Hepatocyte (in vitro differentiated cells): ENCODE results near the gene KCNQ2. TPM values are rescaled to one million over a fixed set of nuclear protein-coding genes. Genes with fewer than 3 reads are reported as not detected.

Source experiments
- DNase-seq: peaks from one replicate; pipeline ENCODE4 v3.0.0-alpha.2; 2016; ENCODE audit warnings: low spot score
- H2AFZ ChIP-seq: fragments of 200-600 bp; sonication (generic); 2 replicates; pipeline ENCODE4 v1.6.0; 2016; ENCODE audit warnings: antibody characterized with exemption, mild to moderate bottlenecking
- H3K27ac ChIP-seq: fragments of 200-600 bp; sonication (generic); 2 replicates; pipeline ENCODE4 v1.5.1; 2016; ENCODE audit warnings: mild to moderate bottlenecking
- H3K27me3 ChIP-seq: fragments of 200-600 bp; sonication (generic); 2 replicates; pipeline ENCODE4 v1.6.1; 2016
- H3K36me3 ChIP-seq: fragments of 200-600 bp; sonication (generic); replicated peaks from 2 replicates; pipeline ENCODE4 v1.5.1; 2016; ENCODE audit warnings: low read depth; ENCODE audit not compliant: insufficient read depth
- H3K4me1 ChIP-seq: fragments of 200-600 bp; sonication (generic); 2 replicates; pipeline ENCODE4 v1.5.1; 2016; ENCODE audit warnings: mild to moderate bottlenecking, moderate library complexity; ENCODE audit not compliant: insufficient read depth
- H3K4me2 ChIP-seq: fragments of 200-600 bp; sonication (generic); 2 replicates; pipeline ENCODE4 v1.6.0; 2016
- H3K4me3 ChIP-seq: fragments of 200-600 bp; sonication (generic); 2 replicates; pipeline ENCODE4 v1.5.1; 2016; ENCODE audit warnings: mild to moderate bottlenecking
- H3K79me2 ChIP-seq: fragments of 200-600 bp; sonication (generic); 2 replicates; pipeline ENCODE4 v1.6.0; 2017; ENCODE audit warnings: mild to moderate bottlenecking
- H3K9me2 ChIP-seq: fragments of 200-600 bp; sonication (generic); replicated peaks from 2 replicates; pipeline ENCODE4 v1.6.0; 2017; ENCODE audit warnings: mild to moderate bottlenecking; ENCODE audit not compliant: insufficient read depth
- H3K9me3 ChIP-seq: fragments of 200-600 bp; sonication (generic); 2 replicates; pipeline ENCODE4 v1.5.1; 2016; ENCODE audit warnings: low read depth, mild to moderate bottlenecking
- H4K20me1 ChIP-seq: fragments of 200-600 bp; sonication (generic); 2 replicates; pipeline ENCODE4 v1.6.0; 2016; ENCODE audit warnings: mild to moderate bottlenecking; ENCODE audit not compliant: insufficient read depth, poor library complexity, severe bottlenecking
- CTCF ChIP-seq: fragments of 200-600 bp; sonication (generic); IDR thresholded peaks from 2 replicates; pipeline ENCODE4 v1.5.1; 2016; ENCODE audit warnings: antibody characterized with exemption, mild to moderate bottlenecking; ENCODE audit not compliant: poor library complexity
- EZH2 ChIP-seq: fragments of 200-600 bp; sonication (generic); IDR thresholded peaks from 2 replicates; pipeline ENCODE4 v1.6.1; 2016; ENCODE audit warnings: antibody characterized with exemption, mild to moderate bottlenecking, borderline replicate concordance
- EZH2phosphoT487 ChIP-seq: fragments of 200-600 bp; sonication (generic); IDR thresholded peaks from one replicate; pipeline ENCODE4 v1.6.1; 2018; ENCODE audit warnings: antibody characterized with exemption, mild to moderate bottlenecking, low read depth, moderate library complexity; ENCODE audit not compliant: unreplicated experiment, severe bottlenecking
- WGBS: methylation state at CpG from one replicate; pipeline ENCODE4 v1.1.6; 2016; ENCODE audit warnings: low lambda C conversion rate; ENCODE audit errors: missing lambda C conversion rate; 5-methylcytosine and 5-hydroxymethylcytosine counted together
- polyA plus RNA-seq: library from polyadenylated mRNA; unstranded; fragments of >200 nt; fragmentation: Nextera tagmentation; extraction: Ambion mirVana; gene quantifications from 2 replicates; pipeline ENCODE4 v1.2.1, GENCODE V29; 2016
- total RNA-seq: library from RNA; depleted of rRNA; stranded (reverse); fragments of >200 nt; gene quantifications from 2 replicates; pipeline ENCODE4 v1.2.3, GENCODE V29; 2014

Gene KCNQ2
- total and polyA plus RNA-seq, 2 experiments from 2014 or later, result 3.5 to 5.4 TPM

DNA sequence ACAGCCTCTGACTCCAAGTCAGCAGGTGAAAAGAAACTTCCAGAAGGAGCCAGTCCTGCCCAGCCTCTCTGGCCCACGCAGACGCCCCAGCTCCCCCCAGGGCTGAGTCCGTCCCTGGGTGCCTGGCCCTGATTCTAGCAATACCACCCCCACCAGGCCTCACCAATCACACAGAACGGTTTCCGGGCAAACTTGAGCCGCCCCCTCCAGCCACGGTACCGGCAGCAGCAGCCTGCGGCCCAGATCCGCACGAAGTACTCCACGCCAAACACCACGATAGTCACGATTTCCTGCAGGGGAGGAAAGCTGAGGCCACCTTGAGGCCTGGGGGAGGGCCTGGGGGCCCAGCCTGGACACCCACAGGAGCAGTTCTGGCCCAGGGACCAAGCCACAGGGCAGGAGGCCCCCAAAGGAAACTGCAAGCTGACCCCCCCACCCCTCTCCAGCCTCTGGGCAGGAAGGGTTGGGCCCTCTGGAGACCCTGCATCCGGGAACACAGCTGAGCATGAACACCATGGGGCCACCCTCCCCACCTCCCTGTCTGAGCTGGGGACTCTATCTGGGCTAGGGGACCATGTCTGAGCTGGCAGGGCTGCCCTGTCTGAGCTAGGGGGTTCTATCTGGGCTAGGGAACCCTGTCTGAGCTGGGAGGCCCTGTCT lies 27.2 kb downstream of the KCNQ2 start:
- Histone ChIP-seq H3K36me3 (no peaks in the 10 kb centered on the region), H2AFZ (no peak overlapping the region), H3K27ac (no peak overlapping the region), H3K27me3 (no peaks in the 10 kb centered on the region), H3K4me1 (no peaks in the 10 kb centered on the region), H3K4me2 (no peak overlapping the region), H3K9me2 (no peaks in the 10 kb centered on the region), H3K79me2 (no peaks in the 10 kb centered on the region), H4K20me1 (no peaks in the 10 kb centered on the region), H3K9me3 (no peaks in the 10 kb centered on the region), H3K4me3 (no peak overlapping the region)
- TF ChIP-seq EZH2, result no peak
- TF ChIP-seq CTCF, result no peak
- no peak for TF ChIP-seq EZH2phosphoT487
- no peak for DNase-seq
- 85% methylated on average over 15 of the region's 15 CpGs for WGBS

- TF ChIP-seq CTCF (no peak), EZH2 (no peak)
- H3K36me3 ChIP-seq, result no peaks in the 10 kb centered on the region
- H3K4me2 ChIP-seq, result no peak overlapping the region
- H3K9me2 ChIP-seq, result no peaks in the 10 kb centered on the region
- no peaks in the 10 kb centered on the region for H3K27me3 ChIP-seq
- no peaks in the 10 kb centered on the region for H3K4me1 ChIP-seq
- no peak overlapping the region for H2AFZ ChIP-seq
- H3K79me2 ChIP-seq, result no peaks in the 10 kb centered on the region
- no peak overlapping the region for H3K27ac ChIP-seq
- no peak for DNase-seq
- H3K4me3 ChIP-seq, result no peak overlapping the region
- no peaks in the 10 kb centered on the region for H4K20me1 ChIP-seq
- no peaks in the 10 kb centered on the region for H3K9me3 ChIP-seq
- 96% methylated on average over 23 of the region's 24 CpGs for WGBS
Measured at GRCh38 chr20:63444548-63444947, 27.9 kb downstream of the KCNQ2 start.

DNA sequence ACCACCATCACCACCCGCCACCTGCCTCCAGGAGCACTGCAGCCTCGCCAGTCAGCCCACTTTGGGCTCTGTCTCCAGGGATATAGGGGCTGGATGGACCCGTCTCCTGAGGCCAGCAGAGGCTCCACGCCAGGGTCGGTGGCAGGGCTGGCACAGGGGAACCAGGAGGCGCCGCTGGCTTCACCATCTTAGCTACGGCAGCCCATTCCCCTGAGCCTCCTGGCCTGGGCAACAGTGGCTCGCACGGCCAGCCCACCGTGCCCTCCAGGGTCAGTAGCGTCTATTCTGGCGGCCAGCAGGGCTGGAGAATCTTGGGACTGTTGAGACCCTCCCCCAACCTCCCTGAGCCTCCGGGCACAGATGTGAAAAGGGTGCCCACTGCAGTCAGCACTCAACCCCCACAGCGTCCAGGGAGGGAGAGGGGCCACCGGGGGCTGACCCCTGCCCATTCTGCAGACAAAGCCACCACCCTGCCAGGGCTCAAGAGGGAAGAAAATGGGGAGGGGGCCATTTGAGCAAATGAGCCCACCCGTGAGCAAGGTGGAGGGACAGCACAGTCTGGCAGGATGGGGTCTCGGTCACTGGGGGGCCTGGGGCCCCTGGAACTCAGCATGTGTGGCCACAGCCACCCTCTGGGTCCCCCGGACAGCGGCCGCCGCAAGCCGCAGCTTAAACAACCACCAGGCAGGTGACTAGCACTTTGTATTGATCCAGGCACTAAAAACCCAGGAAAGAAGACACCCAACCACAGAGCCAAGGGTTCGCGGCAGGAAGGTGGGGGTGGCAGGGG lies 28.7 kb downstream of the KCNQ2 start:
- Histone ChIP-seq H2AFZ (no peak overlapping the region), H3K4me2 (no peak overlapping the region), H3K27ac (no peak overlapping the region), H3K27me3 (no peaks in the 10 kb centered on the region), H4K20me1 (no peaks in the 10 kb centered on the region), H3K36me3 (no peaks in the 10 kb centered on the region), H3K4me1 (no peaks in the 10 kb centered on the region), H3K9me2 (no peaks in the 10 kb centered on the region), H3K9me3 (no peaks in the 10 kb centered on the region), H3K79me2 (no peaks in the 10 kb centered on the region), H3K4me3 (no peak overlapping the region)
- DNase-seq, result no peak
- no peak for TF ChIP-seq CTCF
- no peak for TF ChIP-seq EZH2phosphoT487
- TF ChIP-seq EZH2, result no peak
- WGBS, result 93% methylated on average over 25 of the region's 25 CpGs
